GM21367 (cell line): ENCODE data around the gene SUMO1.

Experiments used
- ATAC-seq: cut with Tn5 transposase; IDR thresholded peaks from one replicate; pipeline ENCODE4 v1.9.1; 2021; ENCODE audit not compliant: unreplicated experiment

SUMO1 gene

GRCh38 chr2:202201220-202202160 is 36.9 kb downstream of the SUMO1 start:
- no peak for ATAC-seq

- ATAC-seq: no peak
Observed at GRCh38 chr2:202196727-202197126, 41.7 kb downstream of the SUMO1 start.

GRCh38 chr2:202194418-202194817 is 44.0 kb downstream of the SUMO1 start:
- ATAC-seq: no peak

- no peak for ATAC-seq
Observed at GRCh38 chr2:202193881-202194353, 44.5 kb downstream of the SUMO1 start.

- ATAC-seq: no peak
Observed at GRCh38 chr2:202193305-202193704, 45.1 kb downstream of the SUMO1 start.

GRCh38 chr2:202187570-202187969 is 50.8 kb downstream of the SUMO1 start:
- no peak for ATAC-seq

- no peak for ATAC-seq
Observed at GRCh38 chr2:202186641-202187202, 51.7 kb downstream of the SUMO1 start.

GRCh38 chr2:202185156-202185555 is 53.2 kb downstream of the SUMO1 start:
- no peak for ATAC-seq

GRCh38 chr2:202184557-202184956 is 53.8 kb downstream of the SUMO1 start:
- ATAC-seq: no peak

GRCh38 chr2:202178346-202178958 is 59.9 kb downstream of the SUMO1 start:
- no peak for ATAC-seq

GRCh38 chr2:202172439-202173211 is 65.8 kb downstream of the SUMO1 start:
- ATAC-seq: no peak

GRCh38 chr2:202171241-202171825 is 67.1 kb downstream of the SUMO1 start:
- ATAC-seq: no peak

- ATAC-seq: no peak
Observed at GRCh38 chr2:202169832-202170424, 68.5 kb downstream of the SUMO1 start.

- no peak for ATAC-seq
Observed at GRCh38 chr2:202169131-202169530, 69.3 kb downstream of the SUMO1 start.

- ATAC-seq: no peak
Observed at GRCh38 chr2:202165945-202166344, 72.5 kb downstream of the SUMO1 start.

GRCh38 chr2:202165208-202165607 is 73.2 kb downstream of the SUMO1 start:
- no peak for ATAC-seq

- ATAC-seq: no peak
Observed at GRCh38 chr2:202164411-202164810, 74.0 kb downstream of the SUMO1 start.

GRCh38 chr2:202161151-202161835 is 77.1 kb downstream of the SUMO1 start:
- ATAC-seq: no peak

- ATAC-seq: no peak
Observed at GRCh38 chr2:202158796-202159195, 79.6 kb downstream of the SUMO1 start.
